Lung (tissue), 16 donors: ENCODE data around the gene BMAL2. TPM values are rescaled to one million over a fixed set of nuclear protein-coding genes. Genes with fewer than 3 reads are reported as not detected.

Experiments
- ATAC-seq: fragments of 200-7000 bp; cut with Tn5 transposase; one replicate; pipeline ENCODE4 v1.9.1; 2020; ENCODE audit warnings: moderate number of reproducible peaks; ENCODE audit not compliant: insufficient read depth, low FRiP score
- DNase-seq, 3 donors: peaks; one replicate each; pipeline ENCODE4 v3.0.0-alpha.2; 2013 to 2017
- H3K27ac ChIP-seq, 2 donors: one replicate each; pipeline ENCODE4 v1.5.1; 2013; ENCODE audit warnings: mild to moderate bottlenecking in 2 of 2, moderate library complexity in 2 of 2, control low read depth in 1 of 2, inconsistent platforms in 1 of 2, low read depth in 1 of 2, low read length in 1 of 2
- H3K27me3 ChIP-seq, 3 donors: one replicate each; pipeline ENCODE4 v1.5.1; 2013; ENCODE audit warnings: low read length in 2 of 3; ENCODE audit not compliant: control insufficient read depth in 3 of 3, insufficient read depth in 3 of 3
- H3K36me3 ChIP-seq, 4 donors: one replicate each; pipeline ENCODE4 v1.5.1; 2013; ENCODE audit warnings: low read length in 4 of 4, mild to moderate bottlenecking in 1 of 4, moderate library complexity in 1 of 4; ENCODE audit not compliant: control insufficient read depth in 4 of 4, insufficient read depth in 4 of 4
- H3K4me1 ChIP-seq, 5 donors: one replicate each; pipeline ENCODE4 v1.5.1; 2013; ENCODE audit warnings: low read length in 5 of 5, mild to moderate bottlenecking in 2 of 5, moderate library complexity in 1 of 5; ENCODE audit not compliant: control insufficient read depth in 5 of 5, insufficient read depth in 5 of 5
- H3K4me3 ChIP-seq: one replicate; pipeline ENCODE4 v1.5.1; 2013; ENCODE audit warnings: mild to moderate bottlenecking, control low read depth, moderate library complexity
- H3K9ac ChIP-seq, 2 donors: one replicate each; pipeline ENCODE4 v1.5.1; 2013; ENCODE audit warnings: low read length in 2 of 2, control low read depth in 1 of 2; ENCODE audit not compliant: insufficient read depth in 1 of 2
- H3K9me3 ChIP-seq, 4 donors: one replicate each; pipeline ENCODE4 v1.5.1; 2013; ENCODE audit warnings: low read length in 3 of 4, mild to moderate bottlenecking in 1 of 4, moderate library complexity in 1 of 4; ENCODE audit not compliant: control insufficient read depth in 4 of 4, insufficient read depth in 3 of 4
- CTCF ChIP-seq: IDR thresholded peaks from 2 replicates; pipeline ENCODE4 v1.5.1; 2012; ENCODE audit warnings: mild to moderate bottlenecking; ENCODE audit errors: control extremely low read depth, extremely low read depth
- WGBS, 2 donors: extraction: QIAGEN DNeasy Blood & Tissue Kit; methylation state at CpG; one replicate each; pipeline ENCODE4 v1.1.7; 2013; 5-methylcytosine and 5-hydroxymethylcytosine counted together
- long read RNA-seq, 5 donors: transcript quantifications; one replicate each; lab custom pipeline, GENCODE V29; 2026
- polyA plus RNA-seq, 2 donors: library from polyadenylated mRNA; stranded (reverse); fragments of 200-250 nt; gene quantifications; one replicate each; pipeline ENCODE4 v1.2.1, GENCODE V29; 2013
- total RNA-seq, 2 donors: library from RNA; depleted of rRNA in 1 of 2; stranded (reverse); fragments of >200 nt in 1 of 2; gene quantifications; one replicate each; pipeline ENCODE4 v1.2.1, GENCODE V29; 2014 to 2021
- donor health status: control.
- donor health status: control.
- donor health status: Bipolar disorder and iron deficiency.
- donor health status: healthy.
- donor health status: DM: yes; HTN: yes; CAD: no.

BMAL2 gene
- total RNA-seq (1 to 10 TPM; 1.6 to 7.3 TPM), polyA plus RNA-seq (1 to 10 TPM; 1.5 to 7.8 TPM)
- long read RNA-seq, donor 1 = 0 reads
- long read RNA-seq, donor 2 = 0 reads
- long read RNA-seq, donor 3 = 0 reads
- long read RNA-seq, donor 4 = 0 reads
- long read RNA-seq, donor 5 = 0 reads

GRCh38 chr12:27332714-27333402 lies at the start of gene BMAL2:
Gene BMAL2 (plus strand): TSS chr12:27332836. CDS start chr12:27333073, 237 bp downstream.
- ATAC-seq (peak; percentile 58), DNase-seq (peak; percentile 31 to 62 (median 62))
- peaks cover 0 to 13% (median 0%) of the 10 kb centered on the region in 5 donors for H3K4me1 ChIP-seq
- WGBS, 2 donors = 1% methylated on average over 75 to 95 of the region's 96 CpGs
- TF ChIP-seq CTCF = no peak
- H3K9ac ChIP-seq = no peak within 1 kb of the TSS
- H3K4me3 ChIP-seq = peak within 1 kb of the TSS; percentile 82
- H3K9me3 ChIP-seq = no peaks in the 10 kb centered on the region
- no peaks in the 10 kb centered on the region for H3K36me3 ChIP-seq
- H3K27ac ChIP-seq = no peak within 1 kb of the TSS
- H3K27me3 ChIP-seq = peaks cover 0 to 16% (median 16%) of the 10 kb centered on the region in 3 donors

DNA sequence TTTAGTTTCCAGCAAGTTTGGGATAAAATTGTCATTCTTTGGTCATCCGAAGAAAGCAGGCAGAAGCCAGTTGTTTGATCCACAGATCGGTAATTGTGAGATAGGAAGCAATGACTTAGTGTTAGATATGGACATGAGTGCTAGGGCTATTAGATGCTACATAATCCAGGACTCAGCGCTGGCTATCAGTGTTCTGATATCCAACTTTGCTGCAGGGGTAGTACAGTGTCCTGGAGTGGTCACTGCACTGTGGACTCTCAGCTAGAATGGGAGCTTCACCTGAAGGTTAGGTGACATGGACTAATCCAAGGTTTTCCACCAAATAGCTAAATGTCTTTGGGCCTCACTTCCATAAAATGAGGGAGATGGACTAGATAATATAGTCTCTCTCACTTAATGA lies 48.6 kb upstream of the BMAL2 start:
- Histone ChIP-seq H3K9ac (no peak overlapping the region), H3K4me1 (peaks cover 0 to 31% (median 0%) of the 10 kb centered on the region in 5 donors), H3K36me3 (no peaks in the 10 kb centered on the region), H3K4me3 (no peak overlapping the region), H3K27me3 (no peaks in the 10 kb centered on the region), H3K9me3 (no peaks in the 10 kb centered on the region), H3K27ac (peak overlapping the region in 1 of 2 donors; percentile 57)
- no peak for DNase-seq
- WGBS, 2 donors = 97 to 98% methylated on average over 3 of the region's 3 CpGs
- no peak for TF ChIP-seq CTCF
- no peak for ATAC-seq

DNA sequence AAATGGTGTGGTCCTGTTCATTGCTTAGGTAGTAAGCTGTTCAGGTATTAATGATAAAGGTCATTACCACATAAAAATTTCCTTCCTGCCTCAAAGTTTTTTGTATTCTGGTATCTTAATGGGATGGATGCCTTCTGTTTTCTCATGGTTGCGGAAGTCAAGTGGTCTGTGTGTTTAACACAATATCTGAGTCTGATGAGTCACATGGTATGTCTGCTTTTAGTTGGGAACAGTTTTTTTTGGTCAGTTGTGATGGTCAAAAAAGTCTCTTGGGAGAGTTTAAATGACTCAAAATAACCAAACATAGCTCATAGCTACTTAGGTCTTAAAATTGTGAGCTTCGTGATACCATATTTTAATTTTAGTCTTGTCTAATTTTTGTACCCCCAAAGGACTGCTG lies 47.9 kb upstream of the BMAL2 start:
- 80 to 88% methylated on average over 2 of the region's 2 CpGs for WGBS, 2 donors
- no peak for TF ChIP-seq CTCF
- peak overlapping the region in 1 of 2 donors; percentile 57 for H3K27ac ChIP-seq
- H3K4me3 ChIP-seq = no peak overlapping the region
- H3K9me3 ChIP-seq = no peaks in the 10 kb centered on the region
- no peak overlapping the region for H3K9ac ChIP-seq
- H3K27me3 ChIP-seq = no peaks in the 10 kb centered on the region
- peaks cover 0 to 35% (median 0%) of the 10 kb centered on the region in 5 donors for H3K4me1 ChIP-seq
- ATAC-seq (no peak), DNase-seq (no peak)
- H3K36me3 ChIP-seq = no peaks in the 10 kb centered on the region
